ENCODE measurements around the gene AFG1L. TPM values are rescaled to one million over a fixed set of nuclear protein-coding genes. Genes with fewer than 3 reads are reported as not detected.

Gene AFG1L
- polyA plus RNA-seq, 1 of the 3 experiments (the other 2 are of a cell fraction): 0.71 TPM

- no peak for DNase-seq
- Histone ChIP-seq H3K36me3 (replicated peaks in 1 of 2; ENCODE audit: control insufficient read depth in 1 of 2, insufficient read depth in 2 of 2, low read length in 1 of 2) (no peaks in the 10 kb centered on the region), H3K4me3 (ENCODE audit: low read depth in 2 of 2, low read length in 1 of 2) (no peak overlapping the region), H3K4me1 (ENCODE audit: control insufficient read depth in 1 of 2, insufficient read depth in 2 of 2, low read depth in 1 of 2, low read length in 1 of 2) (peaks cover 0 to 2% of the 10 kb centered on the region in 2 experiments; a peak in 1 of 4 replicates), H3K9ac (no peak overlapping the region), H3F3A (replicated peaks; ENCODE audit: insufficient read depth) (no peaks in the 10 kb centered on the region), H3K79me2 (ENCODE audit: insufficient read depth) (no peaks in the 10 kb centered on the region), H3K9me3 (no peaks in the 10 kb centered on the region), H3K9me2 (no peaks in the 10 kb centered on the region), H4K20me1 (ENCODE audit: insufficient read depth) (no peaks in the 10 kb centered on the region), H2AFZ (ENCODE audit: low read depth) (no peak overlapping the region), H3K27ac (ENCODE audit: low read depth in 2 of 2, low read length in 1 of 2) (no peak overlapping the region), H3K4me2 (no peak overlapping the region), H3K27me3 (ENCODE audit: insufficient read depth) (no peaks in the 10 kb centered on the region)
- POLR2A ChIA-PET: no interaction called here
- CTCF ChIA-PET: no interaction called here
- 60% methylated on average over 1 of the region's 1 CpG for WGBS (ENCODE audit: low lambda C conversion rate)
- TF ChIP-seq JUND (IDR thresholded peaks at IDR 0.05): no peak
- no peak for TF ChIP-seq FOSL2 (IDR thresholded peaks at IDR 0.05; ENCODE audit: borderline replicate concordance, low read depth)
- TF ChIP-seq NRF1 (IDR thresholded peaks at IDR 0.05; ENCODE audit: low read depth, low read length): no peak
- no peak for TF ChIP-seq MEF2A (IDR thresholded peaks at IDR 0.05; ENCODE audit: borderline replicate concordance, low read depth)
Observed at GRCh38 chr6:108434222-108434621, 139.4 kb downstream of the AFG1L start.

- Histone ChIP-seq H3K36me3 (replicated peaks in 1 of 2; ENCODE audit: control insufficient read depth in 1 of 2, insufficient read depth in 2 of 2, low read length in 1 of 2) (no peaks in the 10 kb centered on the region), H3K9ac (no peak overlapping the region), H3K79me2 (ENCODE audit: insufficient read depth) (no peaks in the 10 kb centered on the region), H3K27me3 (ENCODE audit: insufficient read depth) (no peaks in the 10 kb centered on the region), H4K20me1 (ENCODE audit: insufficient read depth) (no peaks in the 10 kb centered on the region), H3K4me3 (ENCODE audit: low read depth in 2 of 2, low read length in 1 of 2) (no peak overlapping the region), H3K4me1 (ENCODE audit: control insufficient read depth in 1 of 2, insufficient read depth in 2 of 2, low read depth in 1 of 2, low read length in 1 of 2) (peaks cover 0 to 2% of the 10 kb centered on the region in 2 experiments; a peak in 1 of 4 replicates), H3F3A (replicated peaks; ENCODE audit: insufficient read depth) (no peaks in the 10 kb centered on the region), H3K4me2 (no peak overlapping the region), H3K9me2 (no peaks in the 10 kb centered on the region), H2AFZ (ENCODE audit: low read depth) (no peak overlapping the region), H3K27ac (ENCODE audit: low read depth in 2 of 2, low read length in 1 of 2) (no peak overlapping the region), H3K9me3 (no peaks in the 10 kb centered on the region)
- DNase-seq: no peak
- ChIA-PET CTCF (no interaction called here), POLR2A (no interaction called here)
- 85% methylated on average over 5 of the region's 5 CpGs for WGBS (ENCODE audit: low lambda C conversion rate)
- TF ChIP-seq USF1 (IDR thresholded peaks at IDR 0.05; ENCODE audit: borderline replicate concordance, low read depth) (no peak), USF2 (IDR thresholded peaks at IDR 0.05; ENCODE audit: borderline replicate concordance, low read depth, low read length) (no peak), NFIC (IDR thresholded peaks at IDR 0.05; ENCODE audit: borderline replicate concordance) (no peak), TEAD4 (IDR thresholded peaks at IDR 0.05; ENCODE audit: borderline replicate concordance, insufficient read depth) (no peak), FOXJ3 (CRISPR knock-in tag; IDR thresholded peaks at IDR 0.05) (no peak)
Observed at GRCh38 chr6:108435391-108435790, 140.5 kb downstream of the AFG1L start.

GRCh38 chr6:108436771-108437170, 141.9 kb downstream of the AFG1L start:
- POLR2A ChIA-PET: no interaction called here
- H3K36me3 ChIP-seq (replicated peaks in 1 of 2; ENCODE audit: control insufficient read depth in 1 of 2, insufficient read depth in 2 of 2, low read length in 1 of 2): no peaks in the 10 kb centered on the region
- no peak overlapping the region for H3K4me2 ChIP-seq
- H3K9me3 ChIP-seq: no peaks in the 10 kb centered on the region
- no peak for DNase-seq
- peaks cover 0 to 2% of the 10 kb centered on the region in 2 experiments; a peak in 1 of 4 replicates for H3K4me1 ChIP-seq (ENCODE audit: control insufficient read depth in 1 of 2, insufficient read depth in 2 of 2, low read depth in 1 of 2, low read length in 1 of 2)
- H4K20me1 ChIP-seq (ENCODE audit: insufficient read depth): no peaks in the 10 kb centered on the region
- no peak overlapping the region for H3K4me3 ChIP-seq (ENCODE audit: low read depth in 2 of 2, low read length in 1 of 2)
- TF ChIP-seq CTCF (IDR thresholded peaks at IDR 0.05) (no peak), RFX5 (IDR thresholded peaks at IDR 0.05; ENCODE audit: low read length) (no peak), RCOR1 (IDR thresholded peaks at IDR 0.05; ENCODE audit: low read length) (no peak), GATA2 (CRISPR knock-in tag; IDR thresholded peaks at IDR 0.05) (no peak), GABPA (IDR thresholded peaks at IDR 0.05; ENCODE audit: low read depth) (no peak), IRF3 (IDR thresholded peaks at IDR 0.05; ENCODE audit: low read depth, low read length) (no peak), FOSL2 (IDR thresholded peaks at IDR 0.05; ENCODE audit: borderline replicate concordance, low read depth) (no peak), POLR2AphosphoS5 (IDR thresholded peaks at IDR 0.05; ENCODE audit: low read depth, low read length) (no peak), TAF1 (IDR thresholded peaks at IDR 0.05; ENCODE audit: borderline replicate concordance, low read depth, low read length) (no peak), NFIC (IDR thresholded peaks at IDR 0.05; ENCODE audit: borderline replicate concordance) (no peak), MAX (IDR thresholded peaks at IDR 0.05; ENCODE audit: low read depth) (no peak), EZH2phosphoT487 (IDR thresholded peaks at IDR 0.05; ENCODE audit: borderline replicate concordance, low read depth) (no peak)
- WGBS (ENCODE audit: low lambda C conversion rate): 96% methylated on average over 2 of the region's 2 CpGs
- no peak overlapping the region for H3K27ac ChIP-seq (ENCODE audit: low read depth in 2 of 2, low read length in 1 of 2)
- no peaks in the 10 kb centered on the region for H3K9me2 ChIP-seq
- no peaks in the 10 kb centered on the region for H3F3A ChIP-seq (replicated peaks; ENCODE audit: insufficient read depth)
- no peaks in the 10 kb centered on the region for H3K27me3 ChIP-seq (ENCODE audit: insufficient read depth)
- H3K9ac ChIP-seq: no peak overlapping the region
- H3K79me2 ChIP-seq (ENCODE audit: insufficient read depth): no peaks in the 10 kb centered on the region
- no peak overlapping the region for H2AFZ ChIP-seq (ENCODE audit: low read depth)
- CTCF ChIA-PET: no interaction called here

Data from SK-N-SH (cell line).